SK-N-SH (cell line): ENCODE data around the gene SCN3B. TPM values are rescaled to one million over a fixed set of nuclear protein-coding genes. Genes with fewer than 3 reads are reported as not detected.

Experiments
- CTCF ChIA-PET: fragments of 300-600, 350-600 bp; formaldehyde crosslinking; extraction: SDS; loops from one replicate; lab custom pipeline; 2021; lab: Yijun Ruan, JAX
- POLR2A ChIA-PET: fragments of 350-600 bp; sonication (Branson Sonifier 250); formaldehyde crosslinking; extraction: SDS; loops from one replicate; lab custom pipeline; 2020; ENCODE audit warnings: antibody characterized with exemption, inconsistent platforms; lab: Yijun Ruan, JAX
- DNase-seq: peaks from one replicate; pipeline ENCODE4 v3.0.0; 2012
- H2AFZ ChIP-seq: fragments of 200-600 bp; sonication (generic); 2 replicates; pipeline ENCODE4 v1.8.1; 2016; ENCODE audit warnings: antibody characterized with exemption, mild to moderate bottlenecking, low read depth
- H3F3A ChIP-seq: fragments of 200-600 bp; sonication (generic); replicated peaks from 2 replicates; pipeline ENCODE3; 2016; ENCODE audit warnings: antibody characterized with exemption, mild to moderate bottlenecking; ENCODE audit not compliant: insufficient read depth
- H3K27ac ChIP-seq, 2 experiments: fragments of 200-500 bp in 1 of 2; fragments of 200-600 bp in 1 of 2; sonication (Bioruptor generic) in 1 of 2; sonication (generic), shearing (Covaris generic) in 1 of 2; 2 replicates each; pipeline versions ENCODE4 v1.5.1 to v1.6.1; 2014 to 2016; ENCODE audit warnings: low read depth in 2 of 2, inconsistent platforms in 1 of 2, low read length in 1 of 2, mild to moderate bottlenecking in 1 of 2, mixed read lengths in 1 of 2
- H3K27me3 ChIP-seq: fragments of 200-600 bp; sonication (generic), shearing (Covaris generic); 2 replicates; pipeline ENCODE4 v1.6.1; 2016; ENCODE audit warnings: mixed run types; ENCODE audit not compliant: insufficient read depth
- H3K36me3 ChIP-seq, 2 experiments: fragments of 200-500 bp in 1 of 2; fragments of 200-600 bp in 1 of 2; sonication (Bioruptor generic) in 1 of 2; sonication (generic) in 1 of 2; replicated peaks in 1 of 2; 2 replicates each; pipeline versions ENCODE3 to v1.5.1; 2014 to 2016; ENCODE audit warnings: low read length in 1 of 2, mild to moderate bottlenecking in 1 of 2; ENCODE audit not compliant: insufficient read depth in 2 of 2, control insufficient read depth in 1 of 2
- H3K4me1 ChIP-seq, 2 experiments: fragments of 200-500 bp in 1 of 2; fragments of 200-600 bp in 1 of 2; sonication (Bioruptor generic) in 1 of 2; sonication (generic), shearing (Covaris generic) in 1 of 2; 2 replicates each; pipeline versions ENCODE4 v1.5.1 to v1.6.1; 2014 to 2016; ENCODE audit warnings: low read depth in 1 of 2, low read length in 1 of 2, mixed run types in 1 of 2; ENCODE audit not compliant: insufficient read depth in 2 of 2, control insufficient read depth in 1 of 2
- H3K4me2 ChIP-seq: fragments of 200-600 bp; sonication (generic), shearing (Covaris generic); 2 replicates; pipeline ENCODE4 v1.6.1; 2017; ENCODE audit warnings: mixed run types
- H3K4me3 ChIP-seq, 2 experiments: fragments of 200-500 bp in 1 of 2; fragments of 200-600 bp in 1 of 2; sonication (Bioruptor generic) in 1 of 2; sonication (generic), shearing (Covaris generic) in 1 of 2; 2 replicates each; pipeline versions ENCODE4 v1.5.1 to v1.8.1; 2014 to 2016; ENCODE audit warnings: low read depth in 2 of 2, inconsistent platforms in 1 of 2, low read length in 1 of 2, mild to moderate bottlenecking in 1 of 2, mixed read lengths in 1 of 2, moderate library complexity in 1 of 2
- H3K79me2 ChIP-seq: fragments of 200-600 bp; sonication (generic); 2 replicates; pipeline ENCODE4 v1.8.1; 2017; ENCODE audit warnings: mild to moderate bottlenecking; ENCODE audit not compliant: insufficient read depth
- H3K9ac ChIP-seq: fragments of 200-600 bp; sonication (generic); 2 replicates; pipeline ENCODE4 v1.6.1; 2017; ENCODE audit warnings: mixed run types
- H3K9me2 ChIP-seq: fragments of 200-600 bp; sonication (generic); 2 replicates; pipeline ENCODE4 v1.6.1; 2017; ENCODE audit warnings: mixed run types
- H3K9me3 ChIP-seq: fragments of 200-600 bp; sonication (generic); 2 replicates; pipeline ENCODE4 v1.6.1; 2017; ENCODE audit warnings: mixed run types, mild to moderate bottlenecking, moderate library complexity
- H4K20me1 ChIP-seq: fragments of 200-600 bp; sonication (generic); 2 replicates; pipeline ENCODE4 v1.6.1; 2017; ENCODE audit warnings: mild to moderate bottlenecking, mixed run types; ENCODE audit not compliant: insufficient read depth
- CHD2 ChIP-seq: fragments of 150-350 bp; IDR thresholded peaks from 2 replicates; pipeline ENCODE4 v1.6.1; 2018; ENCODE audit warnings: low read length; ENCODE audit not compliant: partially characterized antibody
- ELF1 ChIP-seq: IDR thresholded peaks from 2 replicates; pipeline ENCODE4 v1.4.0; 2012
- FOSL2 ChIP-seq: IDR thresholded peaks from 2 replicates; pipeline ENCODE4 v1.4.0; 2012; ENCODE audit warnings: low read depth, mild to moderate bottlenecking, moderate library complexity, borderline replicate concordance
- FOXJ3 ChIP-seq: sonication (generic); formaldehyde crosslinking; IDR thresholded peaks from 2 replicates; pipeline ENCODE4 v1.5.1; 2020; ENCODE audit warnings: mild to moderate bottlenecking, missing genetic modification reagents
- GATA2 ChIP-seq: sonication (generic); formaldehyde crosslinking; IDR thresholded peaks from 2 replicates; pipeline ENCODE4 v1.5.0; 2020; ENCODE audit warnings: mild to moderate bottlenecking, missing genetic modification reagents
- JUND ChIP-seq: IDR thresholded peaks from 2 replicates; pipeline ENCODE4 v1.4.0; 2012
- POLR2AphosphoS5 ChIP-seq: IDR thresholded peaks from 2 replicates; pipeline ENCODE4 v1.6.1; 2012; ENCODE audit warnings: low read depth, low read length
- TAF1 ChIP-seq: IDR thresholded peaks from 2 replicates; pipeline ENCODE4 v1.6.1; 2012; ENCODE audit warnings: low read depth, mild to moderate bottlenecking, low read length, moderate library complexity, borderline replicate concordance
- TCF12 ChIP-seq: IDR thresholded peaks from 2 replicates; pipeline ENCODE4 v1.4.0; 2012
- TEAD4 ChIP-seq: IDR thresholded peaks from 2 replicates; pipeline ENCODE4 v1.4.0; 2012; ENCODE audit warnings: mild to moderate bottlenecking, borderline replicate concordance; ENCODE audit not compliant: insufficient read depth
- YY1 ChIP-seq: IDR thresholded peaks from 2 replicates; pipeline ENCODE4 v1.4.0; 2012; ENCODE audit warnings: low read depth, mild to moderate bottlenecking
- WGBS: methylation state at CpG from one replicate; pipeline ENCODE4 v1.1.6; 2017; ENCODE audit warnings: low lambda C conversion rate; 5-methylcytosine and 5-hydroxymethylcytosine counted together
- polyA plus RNA-seq, 3 experiments: library from polyadenylated mRNA; depleted of rRNA; stranded (reverse); fragments of >200 nt; gene quantifications; 2 replicates each; pipeline ENCODE4 v1.2.3, GENCODE V29; 2012

The SCN3B gene
- polyA plus RNA-seq, 1 of the 3 experiments (the other 2 are of a cell fraction) = 0.23 TPM

DNA sequence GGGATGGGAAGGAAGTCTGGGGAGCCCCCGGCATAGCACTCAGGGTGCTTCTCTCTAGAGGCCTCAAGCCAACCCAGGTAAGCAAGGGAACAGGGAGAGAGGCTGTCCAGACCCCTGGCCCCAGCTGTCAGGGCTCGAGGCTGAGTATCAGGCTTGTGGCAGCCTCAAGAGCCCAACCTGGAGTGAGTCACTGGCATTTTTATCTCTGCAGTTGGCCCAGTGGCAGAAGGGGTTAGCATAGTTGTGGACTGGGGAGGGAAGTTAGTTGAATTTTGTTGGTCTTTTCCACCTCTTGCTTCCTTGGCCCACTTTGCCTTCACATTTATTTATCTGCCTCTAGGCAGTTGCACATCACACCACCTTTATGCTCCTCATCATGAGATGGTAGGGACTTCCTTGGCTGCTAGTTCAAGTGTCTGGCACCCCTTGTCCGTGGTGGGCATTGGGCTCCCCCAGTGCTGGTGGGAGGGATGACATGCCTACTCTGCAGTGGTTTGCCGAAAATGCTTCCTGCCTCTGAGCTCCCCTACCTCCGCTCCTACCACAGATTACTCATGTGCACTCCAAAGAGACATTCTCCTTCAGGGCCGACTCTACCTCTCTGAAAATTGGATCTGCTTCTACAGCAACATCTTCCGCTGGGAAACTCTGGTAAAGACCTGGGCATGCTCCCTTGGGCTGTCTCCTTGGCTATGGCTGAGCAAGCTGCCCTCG, 60.1 kb downstream of the SCN3B start:
- Histone ChIP-seq H2AFZ (no peak overlapping the region), H3F3A (peaks cover 5% of the 10 kb centered on the region), H3K4me3 (no peak overlapping the region), H3K4me2 (no peak overlapping the region), H3K79me2 (no peaks in the 10 kb centered on the region), H3K27me3 (no peaks in the 10 kb centered on the region), H3K4me1 (peaks cover 6 to 9% of the 10 kb centered on the region in 2 experiments; a peak in 3 of 4 replicates), H3K36me3 (peaks cover 0 to 8% of the 10 kb centered on the region in 2 experiments), H3K9me2 (no peaks in the 10 kb centered on the region), H3K9ac (no peak overlapping the region), H4K20me1 (no peaks in the 10 kb centered on the region), H3K9me3 (no peaks in the 10 kb centered on the region), H3K27ac (no peak overlapping the region)
- DNase-seq = no peak
- ChIA-PET POLR2A (interaction anchor here (0.7 kb wide), 1 partner anchor 36 kb away, joined by 3 read pairs; no protein-coding TSS in a partner anchor), CTCF (interaction anchor here (0.7 to 1.2 kb wide), 3 partner anchors 14 to 117 kb away, joined by 3 to 8 read pairs (median 4); no protein-coding TSS in a partner anchor)
- TF ChIP-seq FOXJ3 (CRISPR knock-in tag) (no peak), CHD2 (no peak), FOSL2 (peak; percentile 19; the same call in 1 of the 2 replicates), JUND (0 out of 2 replicates have a peak, but pooled peaks have one; percentile 12), TCF12 (peak; percentile 45; the same call in 1 of the 2 replicates)
- 97% methylated on average over 7 of the region's 8 CpGs for WGBS

- POLR2A ChIA-PET = interaction anchor here (0.7 kb wide), 1 partner anchor 36 kb away, joined by 3 read pairs; no protein-coding TSS in a partner anchor
- Histone ChIP-seq H3K9me3 (no peaks in the 10 kb centered on the region), H3K36me3 (peaks cover 0 to 6% of the 10 kb centered on the region in 2 experiments), H3F3A (peaks cover 5% of the 10 kb centered on the region), H3K4me1 (peaks cover 6 to 9% of the 10 kb centered on the region in 2 experiments; a peak in 3 of 4 replicates), H3K27ac (no peak overlapping the region), H3K4me2 (no peak overlapping the region), H3K27me3 (no peaks in the 10 kb centered on the region), H2AFZ (no peak overlapping the region), H4K20me1 (no peaks in the 10 kb centered on the region), H3K9me2 (no peaks in the 10 kb centered on the region), H3K79me2 (no peaks in the 10 kb centered on the region), H3K4me3 (no peak overlapping the region), H3K9ac (no peak overlapping the region)
- CTCF ChIA-PET = interaction anchor here (1.0 to 1.2 kb wide), 2 partner anchors 13 to 118 kb away, joined by 4 to 8 read pairs; no protein-coding TSS in a partner anchor
- DNase-seq = no peak
- TF ChIP-seq JUND (no peak), YY1 (no peak), GATA2 (CRISPR knock-in tag) (no peak), POLR2AphosphoS5 (no peak), TAF1 (no peak), FOSL2 (no peak), ELF1 (no peak), TEAD4 (no peak)
- 87% methylated on average over 5 of the region's 6 CpGs for WGBS
Measured at GRCh38 chr11:123593570-123593969, 60.9 kb downstream of the SCN3B start.
